GM13976 (cell line): ENCODE data around the gene PILRB.

Experiments used
- DNase-seq: peaks from one replicate; pipeline ENCODE4 v3.0.0; 2012; ENCODE audit warnings: low spot score
- CTCF ChIP-seq: IDR thresholded peaks from 2 replicates; pipeline ENCODE4 v1.5.1; 2012; ENCODE audit warnings: borderline replicate concordance, mild to moderate bottlenecking; ENCODE audit not compliant: insufficient read depth; ENCODE audit errors: extremely low read depth, missing control alignments, control extremely low read depth
- in situ Hi-C: fragments of 300-500 bp; cut with MboI; formaldehyde crosslinking; loops from one replicate; pipeline ENCODE4 v1.12.0; 2022; ENCODE audit warnings: low sequenced_read_pairs, mixed read lengths, inconsistent platforms; ENCODE audit not compliant: unreplicated experiment

The PILRB gene

GRCh38 chr7:100415448-100415847 lies 57.5 kb downstream of the PILRB start:
- in situ Hi-C loops, result no loop called here
- DNase-seq, result no peak
- TF ChIP-seq CTCF, result no peak
